Adipocyte (in vitro differentiated cells): Measurements from ENCODE around the gene ASS1.

Experiments
- DNase-seq: peaks from one replicate; pipeline ENCODE4 v3.0.0-alpha.2; 2015; ENCODE audit warnings: low read depth
- H3K27me3 ChIP-seq: replicated peaks from 2 replicates; pipeline ENCODE4 v1.7.0; 2013; ENCODE audit warnings: mild to moderate bottlenecking, low read length, moderate library complexity; ENCODE audit not compliant: control insufficient read depth, insufficient read depth
- H3K36me3 ChIP-seq: 2 replicates; pipeline ENCODE4 v1.7.0; 2013; ENCODE audit warnings: low read length, mild to moderate bottlenecking, moderate library complexity; ENCODE audit not compliant: control insufficient read depth, insufficient read depth, severe bottlenecking
- H3K4me1 ChIP-seq: 2 replicates; pipeline ENCODE4 v1.7.0; 2013; ENCODE audit warnings: mild to moderate bottlenecking, low read length, moderate library complexity; ENCODE audit not compliant: control insufficient read depth, insufficient read depth
- H3K4me3 ChIP-seq: 2 replicates; pipeline ENCODE4 v1.7.0; 2013; ENCODE audit warnings: mild to moderate bottlenecking, low read length, moderate library complexity
- H3K9ac ChIP-seq: 2 replicates; pipeline ENCODE4 v1.7.0; 2013; ENCODE audit warnings: mild to moderate bottlenecking, low read length, moderate library complexity
- H3K9me3 ChIP-seq: 2 replicates; pipeline ENCODE4 v1.7.0; 2013; ENCODE audit warnings: mild to moderate bottlenecking, low read length, moderate library complexity; ENCODE audit not compliant: control insufficient read depth

The ASS1 gene

DNA sequence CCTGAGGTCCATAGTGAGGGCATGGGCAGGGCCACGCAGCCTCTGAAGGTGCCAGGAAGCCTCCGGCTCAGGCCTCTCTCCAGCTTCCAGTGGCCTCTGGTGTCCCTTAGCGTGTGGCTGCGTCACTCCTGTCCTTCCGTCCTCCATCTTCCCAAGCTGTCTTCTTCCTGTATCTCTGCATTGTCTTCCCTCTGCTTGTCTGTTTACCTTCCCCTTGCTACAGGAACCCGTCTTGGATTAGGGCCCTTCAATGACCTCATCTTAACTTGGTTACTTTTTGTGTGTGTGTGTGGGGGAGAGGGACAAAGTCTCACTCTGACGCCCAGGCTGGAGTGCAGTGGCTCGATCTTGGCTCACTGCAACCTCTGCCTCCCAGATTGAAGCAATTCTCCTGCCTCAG lies 14.4 kb downstream of the ASS1 start:
- no peak for DNase-seq
- Histone ChIP-seq H3K9me3 (no peaks in the 10 kb centered on the region), H3K4me1 (peaks cover 2% of the 10 kb centered on the region), H3K4me3 (no peak overlapping the region), H3K9ac (peak overlapping the region; percentile 18), H3K36me3 (peaks cover 94% of the 10 kb centered on the region), H3K27me3 (no peaks in the 10 kb centered on the region)

- H3K36me3 ChIP-seq, result peaks cover 91% of the 10 kb centered on the region
- no peaks in the 10 kb centered on the region for H3K27me3 ChIP-seq
- no peak overlapping the region for H3K4me3 ChIP-seq
- DNase-seq, result no peak
- H3K9ac ChIP-seq, result no peak overlapping the region
- peaks cover 2% of the 10 kb centered on the region for H3K4me1 ChIP-seq
- H3K9me3 ChIP-seq, result no peaks in the 10 kb centered on the region
Observed at GRCh38 chr9:130459941-130460669, 15.3 kb downstream of the ASS1 start.

DNA sequence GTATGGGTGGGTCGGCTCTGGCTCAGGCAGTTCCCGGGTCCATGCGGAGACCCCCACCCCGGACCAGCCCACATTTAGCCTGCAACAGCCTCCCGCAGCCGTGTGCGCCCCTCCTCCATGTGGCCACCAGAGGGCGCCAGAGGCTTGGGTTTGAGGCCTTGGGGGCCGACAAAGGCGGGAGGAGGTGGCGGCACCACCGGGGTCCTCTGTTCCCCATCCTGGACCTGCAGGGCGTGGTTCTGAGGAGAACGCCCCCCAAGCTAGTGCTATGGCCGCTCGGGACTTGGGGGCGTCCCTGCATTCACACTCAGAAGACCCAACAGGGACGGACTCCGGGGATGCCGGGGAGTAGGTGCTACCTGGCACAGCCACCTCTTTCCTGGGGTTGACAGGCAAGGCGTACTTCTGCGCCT lies 16.5 kb downstream of the ASS1 start:
- no peak overlapping the region for H3K4me3 ChIP-seq
- peak; percentile 75 for DNase-seq
- peaks cover 93% of the 10 kb centered on the region for H3K36me3 ChIP-seq
- no peaks in the 10 kb centered on the region for H3K27me3 ChIP-seq
- peaks cover 2% of the 10 kb centered on the region for H3K4me1 ChIP-seq
- no peak overlapping the region for H3K9ac ChIP-seq
- H3K9me3 ChIP-seq, result no peaks in the 10 kb centered on the region

DNA sequence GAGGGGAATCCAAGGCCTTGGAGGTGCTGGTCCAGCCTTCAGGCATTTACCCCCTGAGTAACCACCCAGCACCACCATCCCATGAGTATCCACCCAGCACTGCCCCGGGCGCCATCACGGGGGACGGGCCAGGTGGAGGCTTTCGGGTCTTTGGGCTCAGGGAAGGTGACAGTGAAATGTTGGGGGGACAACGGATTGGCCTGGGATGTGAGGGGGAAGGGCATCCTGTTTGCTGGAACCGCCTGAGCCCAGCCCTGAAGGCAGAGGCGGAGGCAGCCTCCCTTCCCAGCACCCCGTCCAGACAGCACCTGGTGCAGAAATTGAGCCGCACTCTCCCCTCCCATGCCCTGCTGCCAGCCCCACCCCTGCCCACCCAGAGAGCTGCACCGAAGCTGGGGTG lies 17.0 kb downstream of the ASS1 start:
- no peak for DNase-seq
- Histone ChIP-seq H3K4me1 (peaks cover 2% of the 10 kb centered on the region), H3K27me3 (no peaks in the 10 kb centered on the region), H3K9ac (no peak overlapping the region), H3K9me3 (no peaks in the 10 kb centered on the region), H3K4me3 (no peak overlapping the region), H3K36me3 (peaks cover 95% of the 10 kb centered on the region)

GRCh38 chr9:130462685-130463540 lies 18.2 kb downstream of the ASS1 start:
- Histone ChIP-seq H3K36me3 (peaks cover 95% of the 10 kb centered on the region), H3K4me1 (peaks cover 2% of the 10 kb centered on the region), H3K27me3 (no peaks in the 10 kb centered on the region), H3K9me3 (no peaks in the 10 kb centered on the region), H3K9ac (no peak overlapping the region), H3K4me3 (no peak overlapping the region)
- no peak for DNase-seq

- no peaks in the 10 kb centered on the region for H3K27me3 ChIP-seq
- no peak overlapping the region for H3K4me3 ChIP-seq
- H3K4me1 ChIP-seq, result peaks cover under 1% of the 10 kb centered on the region
- no peak overlapping the region for H3K9ac ChIP-seq
- no peak for DNase-seq
- no peaks in the 10 kb centered on the region for H3K9me3 ChIP-seq
- peaks cover 95% of the 10 kb centered on the region for H3K36me3 ChIP-seq
Observed at GRCh38 chr9:130463763-130464745, 19.3 kb downstream of the ASS1 start.

- Histone ChIP-seq H3K27me3 (no peaks in the 10 kb centered on the region), H3K9ac (no peak overlapping the region), H3K4me3 (no peak overlapping the region), H3K36me3 (peaks cover 96% of the 10 kb centered on the region), H3K9me3 (no peaks in the 10 kb centered on the region), H3K4me1 (no peaks in the 10 kb centered on the region)
- DNase-seq, result no peak
Observed at GRCh38 chr9:130465383-130466096, 20.8 kb downstream of the ASS1 start.

DNA sequence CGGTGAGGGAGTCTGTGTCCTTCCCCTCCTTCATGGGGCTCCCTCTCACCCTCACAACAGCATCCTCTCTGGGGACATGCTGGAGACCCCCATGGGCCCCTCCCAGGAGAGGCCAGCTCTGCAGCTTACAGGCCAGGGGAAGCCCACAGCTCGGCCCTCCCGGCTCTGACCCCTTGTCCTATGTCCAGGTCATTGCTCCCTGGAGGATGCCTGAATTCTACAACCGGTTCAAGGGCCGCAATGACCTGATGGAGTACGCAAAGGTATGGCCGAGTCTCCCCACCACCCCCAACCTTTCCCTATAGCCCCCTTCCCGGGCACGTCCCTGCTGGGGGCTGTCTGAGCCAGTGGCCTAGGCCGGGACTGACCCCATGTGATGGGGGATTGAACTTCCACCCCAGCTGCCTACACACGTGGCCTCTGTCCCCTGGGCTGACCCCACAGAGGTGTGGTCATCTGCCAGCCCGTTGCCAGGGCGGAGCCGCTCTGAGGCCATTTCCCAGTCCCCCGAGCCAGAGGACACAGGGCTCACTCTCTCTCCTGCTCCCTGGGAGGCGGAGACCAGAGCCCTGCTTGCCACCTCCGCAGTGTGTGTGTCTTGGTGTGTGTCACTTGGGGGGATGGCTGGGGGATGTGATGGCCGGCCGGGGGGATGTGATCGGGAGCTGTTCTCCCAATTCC lies 21.9 kb downstream of the ASS1 start:
- Histone ChIP-seq H3K4me1 (no peaks in the 10 kb centered on the region), H3K9ac (no peak overlapping the region), H3K4me3 (no peak overlapping the region), H3K27me3 (no peaks in the 10 kb centered on the region), H3K9me3 (no peaks in the 10 kb centered on the region), H3K36me3 (peaks cover 96% of the 10 kb centered on the region)
- no peak for DNase-seq

GRCh38 chr9:130467316-130467715 lies 22.6 kb downstream of the ASS1 start:
- no peak overlapping the region for H3K4me3 ChIP-seq

DNA sequence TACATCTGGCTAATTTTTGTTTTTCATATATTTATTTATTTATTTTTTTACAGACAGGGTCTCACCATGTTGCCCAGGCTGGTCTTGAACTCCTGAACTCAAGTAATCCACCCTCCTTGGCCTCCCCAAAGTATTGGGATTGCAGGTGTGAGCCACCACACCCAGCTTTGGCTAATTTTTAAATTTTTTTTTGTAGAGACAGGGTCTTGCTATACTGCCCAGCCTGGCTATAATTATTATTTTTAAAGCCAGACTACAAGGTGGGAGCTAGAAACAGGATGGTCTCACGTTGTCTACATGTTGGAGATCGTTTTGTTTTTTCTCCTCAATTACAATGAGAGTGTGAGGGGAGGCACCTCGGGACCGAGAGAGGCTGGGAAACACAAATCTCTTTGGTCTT lies 23.8 kb downstream of the ASS1 start:
- Histone ChIP-seq H3K36me3 (peaks cover 96% of the 10 kb centered on the region), H3K4me1 (no peaks in the 10 kb centered on the region), H3K9ac (no peak overlapping the region), H3K27me3 (no peaks in the 10 kb centered on the region), H3K9me3 (no peaks in the 10 kb centered on the region), H3K4me3 (no peak overlapping the region)
- DNase-seq, result no peak

More at GRCh38 chr9:130467316-130467715, 22.6 kb downstream of the ASS1 start:
- H3K9me3 ChIP-seq, result no peaks in the 10 kb centered on the region
- no peak for DNase-seq
- no peak overlapping the region for H3K9ac ChIP-seq
- H3K27me3 ChIP-seq, result no peaks in the 10 kb centered on the region
- peaks cover 96% of the 10 kb centered on the region for H3K36me3 ChIP-seq
- no peaks in the 10 kb centered on the region for H3K4me1 ChIP-seq
